ENCODE data around the gene PTBP2. TPM values are rescaled to one million over a fixed set of nuclear protein-coding genes. Genes with fewer than 3 reads are reported as not detected.

Gene PTBP2
- total RNA-seq, 1 donor from 2014 or later, result 56.7 TPM

- Histone ChIP-seq H3K27me3 (no peaks in the 10 kb centered on the region), H3K4me3 (no peak overlapping the region), H3K9me3 (no peaks in the 10 kb centered on the region), H3K27ac (no peak overlapping the region), H3K4me1 (peaks cover 8% of the 10 kb centered on the region), H3K36me3 (no peaks in the 10 kb centered on the region)
- no peak for DNase-seq (ENCODE audit: extremely low spot score in 2 of 2)
- intact Hi-C loops (cut with DNase I), result no loop called here
- TF ChIP-seq POLR2AphosphoS5 (IDR thresholded peaks at IDR 0.05; ENCODE audit: insufficient read depth in 1 of 2, low read depth in 1 of 2) (no peak), CTCF (IDR thresholded peaks at IDR 0.05) (no peak), POLR2A (IDR thresholded peaks at IDR 0.05) (no peak)
Measured at GRCh38 chr1:96840396-96840795, 118.8 kb downstream of the PTBP2 start.

- Histone ChIP-seq H3K4me3 (no peak overlapping the region), H3K9me3 (no peaks in the 10 kb centered on the region), H3K27ac (no peak overlapping the region), H3K4me1 (peaks cover 8% of the 10 kb centered on the region), H3K27me3 (no peaks in the 10 kb centered on the region), H3K36me3 (no peaks in the 10 kb centered on the region)
- intact Hi-C loops (cut with DNase I), result no loop called here
- DNase-seq (ENCODE audit: extremely low spot score in 2 of 2), result no peak
- TF ChIP-seq POLR2AphosphoS5 (IDR thresholded peaks at IDR 0.05; ENCODE audit: insufficient read depth in 1 of 2, low read depth in 1 of 2), result no peak
Measured at GRCh38 chr1:96842215-96842614, 120.6 kb downstream of the PTBP2 start.

- intact Hi-C loops (cut with DNase I), result no loop called here
- Histone ChIP-seq H3K9me3 (no peaks in the 10 kb centered on the region), H3K27ac (no peak overlapping the region), H3K27me3 (no peaks in the 10 kb centered on the region), H3K36me3 (no peaks in the 10 kb centered on the region), H3K4me3 (no peak overlapping the region), H3K4me1 (peaks cover 1% of the 10 kb centered on the region)
- no peak for DNase-seq (ENCODE audit: extremely low spot score in 2 of 2)
- TF ChIP-seq POLR2AphosphoS5 (IDR thresholded peaks at IDR 0.05; ENCODE audit: insufficient read depth in 1 of 2, low read depth in 1 of 2) (no peak), POLR2A (IDR thresholded peaks at IDR 0.05) (no peak), CTCF (IDR thresholded peaks at IDR 0.05) (no peak)
Measured at GRCh38 chr1:96843196-96843595, 121.6 kb downstream of the PTBP2 start.

- Histone ChIP-seq H3K27me3 (no peaks in the 10 kb centered on the region), H3K27ac (no peak overlapping the region), H3K4me3 (no peak overlapping the region), H3K9me3 (no peaks in the 10 kb centered on the region), H3K36me3 (no peaks in the 10 kb centered on the region), H3K4me1 (no peaks in the 10 kb centered on the region)
- TF ChIP-seq CTCF (IDR thresholded peaks at IDR 0.05) (no peak), POLR2AphosphoS5 (IDR thresholded peaks at IDR 0.05; ENCODE audit: insufficient read depth in 1 of 2, low read depth in 1 of 2) (no peak), POLR2A (IDR thresholded peaks at IDR 0.05) (no peak)
- intact Hi-C loops (cut with DNase I), result no loop called here
- no peak for DNase-seq (ENCODE audit: extremely low spot score in 2 of 2)
Measured at GRCh38 chr1:96843601-96844000, 122.0 kb downstream of the PTBP2 start.

GRCh38 chr1:96845464-96845863, 123.9 kb downstream of the PTBP2 start:
- H3K4me3 ChIP-seq, result no peak overlapping the region
- H3K27me3 ChIP-seq, result no peaks in the 10 kb centered on the region
- TF ChIP-seq POLR2AphosphoS5 (IDR thresholded peaks at IDR 0.05; ENCODE audit: insufficient read depth in 1 of 2, low read depth in 1 of 2) (no peak), POLR2A (IDR thresholded peaks at IDR 0.05) (no peak), CTCF (IDR thresholded peaks at IDR 0.05) (no peak)
- no peak overlapping the region for H3K27ac ChIP-seq
- DNase-seq (ENCODE audit: extremely low spot score in 2 of 2), result no peak
- no peaks in the 10 kb centered on the region for H3K4me1 ChIP-seq
- no peaks in the 10 kb centered on the region for H3K36me3 ChIP-seq
- H3K9me3 ChIP-seq, result no peaks in the 10 kb centered on the region
- intact Hi-C loops (cut with DNase I), result no loop called here

- TF ChIP-seq CTCF (IDR thresholded peaks at IDR 0.05) (no peak), POLR2A (IDR thresholded peaks at IDR 0.05) (no peak), POLR2AphosphoS5 (IDR thresholded peaks at IDR 0.05; ENCODE audit: insufficient read depth in 1 of 2, low read depth in 1 of 2) (no peak)
- Histone ChIP-seq H3K9me3 (no peaks in the 10 kb centered on the region), H3K4me1 (peaks cover 16% of the 10 kb centered on the region), H3K27ac (no peak overlapping the region), H3K27me3 (no peaks in the 10 kb centered on the region), H3K4me3 (no peak overlapping the region), H3K36me3 (no peaks in the 10 kb centered on the region)
- intact Hi-C loops (cut with DNase I), result no loop called here
- DNase-seq (ENCODE audit: extremely low spot score in 2 of 2), result no peak
Measured at GRCh38 chr1:96861836-96862235, 140.3 kb downstream of the PTBP2 start.
